Astrocyte (in vitro differentiated cells and primary cell): ENCODE results near the gene VWA5B2. TPM values are rescaled to one million over a fixed set of nuclear protein-coding genes. Genes with fewer than 3 reads are reported as not detected.
A peak's percentile ranks its signal among the peaks of the same experiment; 100 is the strongest.

ENCODE experiments used
- DNase-seq: peaks from one replicate; pipeline ENCODE4 v3.0.0-alpha.2; 2010; ENCODE audit warnings: low read depth
- FAIRE-seq: peaks from 2 replicates; lab custom pipeline; 2011; peaks lifted over from hg19 to GRCh38; lab: Jason Lieb, UNC
- H2AFZ ChIP-seq: 2 replicates; pipeline ENCODE4 v1.6.0; 2012; ENCODE audit warnings: low read depth, low read length, inconsistent platforms
- H3K27ac ChIP-seq: 2 replicates; pipeline ENCODE4 v1.5.1; 2011; ENCODE audit warnings: low read depth, low read length, inconsistent platforms
- H3K27me3 ChIP-seq: 2 replicates; pipeline ENCODE4 v1.6.0; 2011; ENCODE audit warnings: low read length, inconsistent platforms; ENCODE audit not compliant: insufficient read depth
- H3K36me3 ChIP-seq: 2 replicates; pipeline ENCODE4 v1.5.1; 2011; ENCODE audit warnings: low read length, inconsistent platforms; ENCODE audit not compliant: insufficient read depth
- H3K4me1 ChIP-seq: 2 replicates; pipeline ENCODE4 v1.5.1; 2011; ENCODE audit warnings: low read length, inconsistent platforms; ENCODE audit not compliant: insufficient read depth
- H3K4me2 ChIP-seq: 2 replicates; pipeline ENCODE4 v1.6.0; 2012; ENCODE audit warnings: low read length, inconsistent platforms
- H3K4me3 ChIP-seq: 2 replicates; pipeline ENCODE4 v1.5.1; 2011; ENCODE audit warnings: low read depth, mild to moderate bottlenecking, low read length, inconsistent platforms; ENCODE audit not compliant: insufficient read depth
- H3K79me2 ChIP-seq: 2 replicates; pipeline ENCODE4 v1.6.0; 2012; ENCODE audit warnings: mild to moderate bottlenecking, low read length, inconsistent platforms; ENCODE audit not compliant: insufficient read depth
- H3K9ac ChIP-seq: 2 replicates; pipeline ENCODE4 v1.6.0; 2012; ENCODE audit warnings: mild to moderate bottlenecking, low read length, inconsistent platforms
- H3K9me3 ChIP-seq: 2 replicates; pipeline ENCODE4 v1.5.1; 2012; ENCODE audit warnings: low read depth, mild to moderate bottlenecking, low read length, inconsistent platforms; ENCODE audit not compliant: insufficient read depth
- H4K20me1 ChIP-seq: 2 replicates; pipeline ENCODE4 v1.6.0; 2012; ENCODE audit warnings: low read length, inconsistent platforms; ENCODE audit not compliant: insufficient read depth
- H3K27ac Mint-ChIP-seq: one replicate; pipeline ENCODE4 v1.8.0; 2021; ENCODE audit warnings: mild to moderate bottlenecking, mixed read lengths; ENCODE audit not compliant: unreplicated experiment
- H3K27me3 Mint-ChIP-seq: one replicate; pipeline ENCODE4 v1.8.0; 2021; ENCODE audit warnings: low read depth, mixed read lengths; ENCODE audit not compliant: unreplicated experiment
- H3K36me3 Mint-ChIP-seq: one replicate; pipeline ENCODE4 v1.8.0; 2021; ENCODE audit warnings: low read depth, mixed read lengths; ENCODE audit not compliant: unreplicated experiment
- H3K4me1 Mint-ChIP-seq: one replicate; pipeline ENCODE4 v1.8.0; 2021; ENCODE audit warnings: low read depth, mixed read lengths; ENCODE audit not compliant: unreplicated experiment
- H3K4me3 Mint-ChIP-seq: one replicate; pipeline ENCODE4 v1.8.0; 2021; ENCODE audit warnings: mild to moderate bottlenecking, moderate library complexity, mixed read lengths; ENCODE audit not compliant: unreplicated experiment
- H3K9me3 Mint-ChIP-seq: one replicate; pipeline ENCODE4 v1.8.0; 2021; ENCODE audit warnings: mild to moderate bottlenecking, mixed read lengths; ENCODE audit not compliant: unreplicated experiment
- CTCF ChIP-seq: IDR thresholded peaks from 2 replicates; pipeline ENCODE4 v1.5.1; 2011; ENCODE audit warnings: low read depth, mild to moderate bottlenecking, inconsistent platforms, low read length, moderate library complexity; ENCODE audit not compliant: insufficient read depth
- EZH2 ChIP-seq: IDR thresholded peaks from 2 replicates; pipeline ENCODE4 v1.6.1; 2012; ENCODE audit warnings: mild to moderate bottlenecking, low read length, inconsistent platforms; ENCODE audit not compliant: insufficient read depth
- total RNA-seq: library from RNA; stranded (reverse); gene quantifications from 2 replicates; pipeline ENCODE4 v1.2.1, GENCODE V29; 2021

VWA5B2 gene
- total RNA-seq, 1 donor from 2014 or later, result 0.23 TPM

DNA sequence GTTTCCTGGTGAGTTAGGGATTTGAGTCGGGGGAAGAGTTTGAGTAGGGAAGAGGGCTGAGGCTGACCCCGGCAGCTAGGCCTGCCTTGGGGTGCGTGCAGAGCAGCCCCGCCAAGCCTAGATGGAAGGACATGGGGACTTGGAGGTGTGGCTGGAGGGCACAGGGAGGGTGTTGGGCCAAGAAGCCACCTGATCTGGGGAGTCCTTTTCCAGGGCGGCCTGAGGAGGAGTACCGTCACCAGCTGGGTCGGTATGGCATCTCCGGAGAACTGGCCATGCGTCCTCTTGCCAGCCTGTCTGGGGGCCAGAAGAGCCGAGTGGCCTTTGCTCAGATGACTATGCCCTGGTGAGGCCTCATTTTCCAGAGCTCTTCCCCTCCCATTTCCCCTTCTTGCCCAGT is 36.5 kb upstream of the VWA5B2 start:
- no peak for TF ChIP-seq EZH2
- TF ChIP-seq CTCF, result no peak
- H3K27ac Mint-ChIP-seq, result no peak overlapping the region
- H3K79me2 ChIP-seq, result peaks cover 26% of the 10 kb centered on the region
- H2AFZ ChIP-seq, result no peak overlapping the region
- DNase-seq (no peak), FAIRE-seq (no peak)
- no peak overlapping the region for H3K4me3 Mint-ChIP-seq
- H3K27me3 Mint-ChIP-seq, result no peaks in the 10 kb centered on the region
- peaks cover 47% of the 10 kb centered on the region for H3K36me3 ChIP-seq
- peaks cover 43% of the 10 kb centered on the region for H3K36me3 Mint-ChIP-seq
- H3K9ac ChIP-seq, result no peak overlapping the region
- H3K27ac ChIP-seq, result no peak overlapping the region
- no peak overlapping the region for H3K4me3 ChIP-seq
- no peaks in the 10 kb centered on the region for H3K27me3 ChIP-seq
- H3K9me3 Mint-ChIP-seq, result no peaks in the 10 kb centered on the region
- H3K9me3 ChIP-seq, result no peaks in the 10 kb centered on the region
- H3K4me1 ChIP-seq, result no peaks in the 10 kb centered on the region
- no peak overlapping the region for H3K4me2 ChIP-seq
- H4K20me1 ChIP-seq, result peaks cover 47% of the 10 kb centered on the region
- H3K4me1 Mint-ChIP-seq, result peaks cover 5% of the 10 kb centered on the region

- Mint-ChIP-seq H3K4me1 (peaks cover 5% of the 10 kb centered on the region), H3K36me3 (peaks cover 33% of the 10 kb centered on the region), H3K27me3 (no peaks in the 10 kb centered on the region), H3K27ac (peak overlapping the region; percentile 34), H3K9me3 (no peaks in the 10 kb centered on the region), H3K4me3 (no peak overlapping the region)
- DNase-seq (no peak), FAIRE-seq (no peak)
- Histone ChIP-seq H3K27ac (no peak overlapping the region), H3K4me3 (no peak overlapping the region), H3K36me3 (peaks cover 46% of the 10 kb centered on the region), H3K79me2 (peaks cover 14% of the 10 kb centered on the region), H3K27me3 (no peaks in the 10 kb centered on the region), H3K9me3 (no peaks in the 10 kb centered on the region), H3K4me1 (no peaks in the 10 kb centered on the region), H3K4me2 (no peak overlapping the region), H2AFZ (no peak overlapping the region), H3K9ac (no peak overlapping the region), H4K20me1 (peaks cover 35% of the 10 kb centered on the region)
- TF ChIP-seq CTCF (no peak), EZH2 (no peak)
Observed at GRCh38 chr3:184193991-184194539, 35.3 kb upstream of the VWA5B2 start.

GRCh38 chr3:184196536-184196935 is 32.8 kb upstream of the VWA5B2 start:
- no peaks in the 10 kb centered on the region for H3K9me3 Mint-ChIP-seq
- H3K4me3 ChIP-seq, result no peak overlapping the region
- H3K4me1 Mint-ChIP-seq, result peaks cover 5% of the 10 kb centered on the region
- no peak overlapping the region for H3K9ac ChIP-seq
- DNase-seq, result no peak
- H3K36me3 ChIP-seq, result peaks cover 32% of the 10 kb centered on the region
- FAIRE-seq, result no peak
- peaks cover 22% of the 10 kb centered on the region for H3K36me3 Mint-ChIP-seq
- H3K4me1 ChIP-seq, result no peaks in the 10 kb centered on the region
- peaks cover 15% of the 10 kb centered on the region for H4K20me1 ChIP-seq
- no peaks in the 10 kb centered on the region for H3K79me2 ChIP-seq
- no peaks in the 10 kb centered on the region for H3K9me3 ChIP-seq
- no peaks in the 10 kb centered on the region for H3K27me3 ChIP-seq
- H3K4me2 ChIP-seq, result no peak overlapping the region
- no peak overlapping the region for H3K4me3 Mint-ChIP-seq
- TF ChIP-seq CTCF (no peak), EZH2 (no peak)
- H3K27ac Mint-ChIP-seq, result no peak overlapping the region
- no peak overlapping the region for H2AFZ ChIP-seq
- no peak overlapping the region for H3K27ac ChIP-seq
- no peaks in the 10 kb centered on the region for H3K27me3 Mint-ChIP-seq
